Hepatocyte (in vitro differentiated cells): ENCODE results near the gene CFAP58.

Source experiments
- EZH2phosphoT487 ChIP-seq: fragments of 200-600 bp; sonication (generic); IDR thresholded peaks from one replicate; pipeline ENCODE4 v1.6.1; 2018; ENCODE audit warnings: antibody characterized with exemption, mild to moderate bottlenecking, low read depth, moderate library complexity; ENCODE audit not compliant: unreplicated experiment, severe bottlenecking
- TF ChIP-seq, protein P1 (sequence below): fragments of 200-600 bp; sonication (generic); IDR thresholded peaks from 2 replicates; pipeline ENCODE4 v1.5.1; 2016; ENCODE audit warnings: antibody characterized with exemption, mild to moderate bottlenecking; ENCODE audit not compliant: poor library complexity

- TF ChIP-seq, protein P1, sequence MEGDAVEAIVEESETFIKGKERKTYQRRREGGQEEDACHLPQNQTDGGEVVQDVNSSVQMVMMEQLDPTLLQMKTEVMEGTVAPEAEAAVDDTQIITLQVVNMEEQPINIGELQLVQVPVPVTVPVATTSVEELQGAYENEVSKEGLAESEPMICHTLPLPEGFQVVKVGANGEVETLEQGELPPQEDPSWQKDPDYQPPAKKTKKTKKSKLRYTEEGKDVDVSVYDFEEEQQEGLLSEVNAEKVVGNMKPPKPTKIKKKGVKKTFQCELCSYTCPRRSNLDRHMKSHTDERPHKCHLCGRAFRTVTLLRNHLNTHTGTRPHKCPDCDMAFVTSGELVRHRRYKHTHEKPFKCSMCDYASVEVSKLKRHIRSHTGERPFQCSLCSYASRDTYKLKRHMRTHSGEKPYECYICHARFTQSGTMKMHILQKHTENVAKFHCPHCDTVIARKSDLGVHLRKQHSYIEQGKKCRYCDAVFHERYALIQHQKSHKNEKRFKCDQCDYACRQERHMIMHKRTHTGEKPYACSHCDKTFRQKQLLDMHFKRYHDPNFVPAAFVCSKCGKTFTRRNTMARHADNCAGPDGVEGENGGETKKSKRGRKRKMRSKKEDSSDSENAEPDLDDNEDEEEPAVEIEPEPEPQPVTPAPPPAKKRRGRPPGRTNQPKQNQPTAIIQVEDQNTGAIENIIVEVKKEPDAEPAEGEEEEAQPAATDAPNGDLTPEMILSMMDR: no peak
- no peak for TF ChIP-seq EZH2phosphoT487
These were observed 13.0 kb upstream of the CFAP58 start for GRCh38 chr10:104340641-104341040.
